ENCODE data around the gene SLC49A3.

DNA sequence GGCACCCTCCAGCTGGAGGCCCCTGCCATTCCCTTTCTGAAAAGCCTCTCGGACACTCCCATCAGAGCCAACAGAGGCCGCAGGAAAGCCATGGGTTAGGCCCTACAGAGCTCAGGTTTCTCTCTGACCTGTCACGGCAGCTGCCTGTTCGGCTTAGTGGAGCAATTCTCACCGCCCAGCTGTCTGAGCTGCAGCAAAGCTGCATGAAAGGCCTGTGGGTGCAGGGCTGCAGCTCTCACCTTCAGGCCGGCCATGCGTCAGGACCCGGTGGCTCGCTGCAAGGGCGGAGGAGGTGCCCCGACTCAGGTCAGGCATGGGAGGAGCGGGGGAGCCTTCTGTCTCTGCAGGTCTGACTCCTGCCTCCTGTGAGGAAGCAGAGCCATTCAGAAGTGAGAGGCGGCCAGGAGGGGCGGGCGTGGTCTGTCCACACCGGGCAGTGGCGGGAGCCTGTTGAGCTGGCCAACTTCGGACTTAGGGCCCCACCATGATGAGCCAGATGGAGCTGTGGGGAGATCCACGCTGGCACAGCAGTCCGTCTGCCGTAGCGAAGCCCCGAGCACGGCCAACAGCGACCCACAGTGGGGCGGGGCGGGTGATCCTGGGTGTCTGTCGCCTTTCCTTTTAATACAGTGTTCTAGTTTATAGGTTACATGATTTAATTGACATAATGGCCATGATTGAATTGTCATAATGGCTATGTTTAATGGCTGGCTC is 40.2 kb downstream of the SLC49A3 start:
- TF ChIP-seq CTCF (conservative IDR thresholded peaks at IDR 0.05) (no peak), EZH2 (IDR thresholded peaks at IDR 0.05; ENCODE audit: low read depth) (no peak)

Measured in PC-9 (cell line).